HG03354 (cell line): ENCODE measurements around the gene LEFTY1.
A peak's percentile ranks its signal among the peaks of the same experiment; 100 is the strongest.

Source experiments
- ATAC-seq: cut with Tn5 transposase; IDR thresholded peaks from one replicate; pipeline ENCODE4 v1.9.1; 2021; ENCODE audit warnings: mild to moderate bottlenecking; ENCODE audit not compliant: unreplicated experiment, poor library complexity, severe bottlenecking

The LEFTY1 gene

GRCh38 chr1:225855503-225856300 lies 33.2 kb downstream of the LEFTY1 start:
- no peak for ATAC-seq

GRCh38 chr1:225853441-225853840 lies 35.5 kb downstream of the LEFTY1 start:
- ATAC-seq, result no peak

GRCh38 chr1:225852413-225853124 lies 36.4 kb downstream of the LEFTY1 start:
- no peak for ATAC-seq

GRCh38 chr1:225851805-225852204 lies 37.1 kb downstream of the LEFTY1 start:
- peak; percentile 44 for ATAC-seq

GRCh38 chr1:225850370-225850769 lies 38.6 kb downstream of the LEFTY1 start:
- no peak for ATAC-seq

GRCh38 chr1:225849925-225850324 lies 39.0 kb downstream of the LEFTY1 start:
- no peak for ATAC-seq

GRCh38 chr1:225848030-225848955 lies 40.7 kb downstream of the LEFTY1 start:
- ATAC-seq, result peak; percentile 75

- ATAC-seq, result no peak
Observed at GRCh38 chr1:225847610-225848009, 41.3 kb downstream of the LEFTY1 start.

GRCh38 chr1:225846331-225847310 lies 42.3 kb downstream of the LEFTY1 start:
- ATAC-seq, result no peak

GRCh38 chr1:225845571-225846259 lies 43.2 kb downstream of the LEFTY1 start:
- no peak for ATAC-seq

GRCh38 chr1:225845097-225845496 lies 43.8 kb downstream of the LEFTY1 start:
- ATAC-seq, result no peak

- ATAC-seq, result no peak
Observed at GRCh38 chr1:225844236-225845061, 44.5 kb downstream of the LEFTY1 start.

- no peak for ATAC-seq
Observed at GRCh38 chr1:225843426-225843795, 45.5 kb downstream of the LEFTY1 start.

- no peak for ATAC-seq
Observed at GRCh38 chr1:225842788-225843425, 46.0 kb downstream of the LEFTY1 start.

- no peak for ATAC-seq
Observed at GRCh38 chr1:225842074-225842473, 46.9 kb downstream of the LEFTY1 start.

GRCh38 chr1:225840713-225841112 lies 48.2 kb downstream of the LEFTY1 start:
- ATAC-seq, result no peak

- ATAC-seq, result no peak
Observed at GRCh38 chr1:225840223-225840610, 48.7 kb downstream of the LEFTY1 start.
